ENCODE measurements around the gene PLEKHG2. TPM values are rescaled to one million over a fixed set of nuclear protein-coding genes. Genes with fewer than 3 reads are reported as not detected.

The PLEKHG2 gene
- total RNA-seq, 4 donors from 2014 or later, result 6.4 to 29.9 (median 7.7) TPM

GRCh38 chr19:39475748-39476147 lies 63.3 kb downstream of the PLEKHG2 start:
- TF ChIP-seq POLR2AphosphoS5 (IDR thresholded peaks at IDR 0.05) (no peak), POLR2A (IDR thresholded peaks at IDR 0.05) (no peak), EP300 (IDR thresholded peaks at IDR 0.05) (no peak)
- no peak overlapping the region for H3K4me3 ChIP-seq
- 95% methylated on average over 2 of the region's 2 CpGs for WGBS
- H3K4me1 ChIP-seq, result peaks cover 9% of the 10 kb centered on the region
- H3K27me3 ChIP-seq, result no peaks in the 10 kb centered on the region
- no peaks in the 10 kb centered on the region for H3K9me3 ChIP-seq
- H3K27ac ChIP-seq, result no peak overlapping the region
- no peak for DNase-seq (ENCODE audit: low spot score in 2 of 2)
- peaks cover 55% of the 10 kb centered on the region for H3K36me3 ChIP-seq

Other genes starting within 250 kb of the PLEKHG2 start
- 100 to 1,000 TPM in 3 of 4 donors, 10 to 100 TPM in 1; 32.7 to 420 (median 277) TPM for gene NCCRP1, start 215.7 kb upstream of the PLEKHG2 start, total RNA-seq
- gene SYCN, start 208.4 kb upstream of the PLEKHG2 start, total RNA-seq, result not detected
- gene IFNL3, start 167.7 kb upstream of the PLEKHG2 start, total RNA-seq, result not detected
- not detected for gene IFNL4, start 163.8 kb upstream of the PLEKHG2 start, total RNA-seq
- gene IFNL2, start 144.3 kb upstream of the PLEKHG2 start, total RNA-seq, result not detected
- not detected for gene IFNL1, start 116.3 kb upstream of the PLEKHG2 start, total RNA-seq
- 1 to 10 TPM; 1.4 to 2.9 (median 2.0) TPM for gene LRFN1, start 91.8 kb upstream of the PLEKHG2 start, total RNA-seq
- gene GMFG, start 76.6 kb upstream of the PLEKHG2 start, total RNA-seq, result 10 to 100 TPM in 1 of 4 donors, 1 to 10 TPM in 3; 1.9 to 16.2 (median 5.8) TPM
- gene SAMD4B, start 70.2 kb upstream of the PLEKHG2 start, total RNA-seq, result 100 to 1,000 TPM; 104 to 166 (median 113) TPM
- 10 to 100 TPM; 24.8 to 42.4 (median 35.4) TPM for gene PAF1, start 21.6 kb upstream of the PLEKHG2 start, total RNA-seq
- 10 to 100 TPM; 36.3 to 57.8 (median 48.0) TPM for gene MED29, start 21.3 kb upstream of the PLEKHG2 start, total RNA-seq
- 100 to 1,000 TPM; 426 to 850 (median 540) TPM for gene ZFP36, start 5.8 kb upstream of the PLEKHG2 start, total RNA-seq
- gene RPS16, start 23.3 kb downstream of the PLEKHG2 start, total RNA-seq, result 1,000 to 10,000 TPM; 1,096 to 2,035 (median 1,787) TPM
- gene SUPT5H, start 32.9 kb downstream of the PLEKHG2 start, total RNA-seq, result 100 to 1,000 TPM in 1 of 4 donors, 10 to 100 TPM in 3; 59.4 to 135 (median 75.4) TPM
- 10 to 100 TPM; 44.9 to 57.9 (median 50.6) TPM for gene TIMM50, start 68.2 kb downstream of the PLEKHG2 start, total RNA-seq
- gene DLL3, start 86.3 kb downstream of the PLEKHG2 start, total RNA-seq, result not detected
- not detected for gene SELENOV, start 102.5 kb downstream of the PLEKHG2 start, total RNA-seq
- gene EID2B, start 120.2 kb downstream of the PLEKHG2 start, total RNA-seq, result 1 to 10 TPM in 2 of 4 donors, under 1 TPM in 2; 0.80 to 2.4 (median 1.2) TPM
- gene EID2, start 127.5 kb downstream of the PLEKHG2 start, total RNA-seq, result 10 to 100 TPM in 2 of 4 donors, 1 to 10 TPM in 2; 7.5 to 14.5 (median 12.1) TPM
- gene LGALS13, start 189.9 kb downstream of the PLEKHG2 start, total RNA-seq, result not detected
- not detected for gene LGALS16, start 243.2 kb downstream of the PLEKHG2 start, total RNA-seq